GM18858 (cell line): ENCODE data around the gene PCDHGA4.
A peak's percentile ranks its signal among the peaks of the same experiment; 100 is the strongest.
"Not testable (repeated sequence)": the region's sequence is repeated elsewhere in the genome, so short reads cannot be mapped to it uniquely, and the experiment has no call there.

Experiments
- ATAC-seq: cut with Tn5 transposase; IDR thresholded peaks from one replicate; pipeline ENCODE4 v1.9.1; 2021; ENCODE audit not compliant: unreplicated experiment

PCDHGA4 gene

GRCh38 chr5:141354900-141355469 is at the start of gene PCDHGA4:
Gene PCDHGA4, plus strand, starts transcription at chr5:141355021. Its CDS starts 87 bp downstream, at chr5:141355108.
- no peak for ATAC-seq

GRCh38 chr5:141306630-141307029 is 48.2 kb upstream of the PCDHGA4 start:
- no peak for ATAC-seq

GRCh38 chr5:141313711-141314110 is 41.1 kb upstream of the PCDHGA4 start:
- no peak for ATAC-seq

GRCh38 chr5:141316963-141317362 is 37.9 kb upstream of the PCDHGA4 start:
- ATAC-seq, result not testable (repeated sequence)

- no peak for ATAC-seq
These were observed 35.6 kb upstream of the PCDHGA4 start for GRCh38 chr5:141319202-141319601.

- no peak for ATAC-seq
These were observed 35.1 kb upstream of the PCDHGA4 start for GRCh38 chr5:141319699-141320098.

- ATAC-seq, result peak; percentile 79
These were observed 34.3 kb upstream of the PCDHGA4 start, which contains the start of gene TAF7 for GRCh38 chr5:141320225-141321169. Gene TAF7, minus strand, starts transcription at chr5:141320784. Its CDS starts 740 bp downstream, at chr5:141320044.

GRCh38 chr5:141322261-141322660 is 32.6 kb upstream of the PCDHGA4 start:
- ATAC-seq, result no peak

GRCh38 chr5:141326088-141326854 is 28.6 kb upstream of the PCDHGA4 start:
- peak; percentile 66 for ATAC-seq

- no peak for ATAC-seq
These were observed 26.6 kb upstream of the PCDHGA4 start for GRCh38 chr5:141328231-141328630.

- ATAC-seq, result no peak
These were observed 24.3 kb upstream of the PCDHGA4 start, which contains the start of gene PCDHGA1 for GRCh38 chr5:141330299-141331080. Gene PCDHGA1, plus strand, starts transcription at chr5:141330514.

GRCh38 chr5:141332571-141332970 is 22.2 kb upstream of the PCDHGA4 start:
- not testable (repeated sequence) for ATAC-seq

GRCh38 chr5:141338538-141339306 is 16.1 kb upstream of the PCDHGA4 start, which contains the start of gene PCDHGA2:
Gene PCDHGA2, plus strand, starts transcription at chr5:141338760.
- ATAC-seq, result no peak

GRCh38 chr5:141340781-141341354 is 14.0 kb upstream of the PCDHGA4 start:
- not testable (repeated sequence) for ATAC-seq

GRCh38 chr5:141342773-141343172 is 12.0 kb upstream of the PCDHGA4 start:
- no peak for ATAC-seq

GRCh38 chr5:141343242-141343952 is 11.4 kb upstream of the PCDHGA4 start, which contains the start of gene PCDHGA3:
Gene PCDHGA3, plus strand, starts transcription at chr5:141343829. Its CDS starts 205 bp downstream, at chr5:141344034.
- ATAC-seq, result no peak

GRCh38 chr5:141343953-141344463 is 10.8 kb upstream of the PCDHGA4 start:
- ATAC-seq, result no peak

- ATAC-seq, result no peak
These were observed 9.5 kb upstream of the PCDHGA4 start for GRCh38 chr5:141345327-141345726.
